MM.1S (cell line): Measurements from ENCODE around the gene CAND2.

ENCODE experiments used
- CTCF ChIP-seq: fragments of 300-600 bp; sonication (generic); IDR thresholded peaks from 2 replicates; pipeline ENCODE4 v1.5.1; 2016; ENCODE audit warnings: antibody characterized with exemption, low read length, mixed read lengths
- EZH2 ChIP-seq: fragments of 300-600 bp; sonication (generic); optimal IDR thresholded peaks from 2 replicates; pipeline ENCODE3; 2017; ENCODE audit warnings: low read depth, mild to moderate bottlenecking, antibody characterized with exemption, low read length, mixed read lengths
- EZH2phosphoT487 ChIP-seq: fragments of 300-600 bp; sonication (generic); IDR thresholded peaks from 2 replicates; pipeline ENCODE4 v1.6.1; 2018; ENCODE audit warnings: antibody characterized with exemption, low read length

GRCh38 chr3:12832350-12833221 is 36.1 kb downstream of the CAND2 start:
- TF ChIP-seq CTCF: no peak
- no peak for TF ChIP-seq EZH2
- no peak for TF ChIP-seq EZH2phosphoT487
